ENCODE results near the gene COL19A1.
"Not testable (repeated sequence)": the region's sequence is repeated elsewhere in the genome, so short reads cannot be mapped to it uniquely, and the experiment has no call there.

The COL19A1 gene

DNA sequence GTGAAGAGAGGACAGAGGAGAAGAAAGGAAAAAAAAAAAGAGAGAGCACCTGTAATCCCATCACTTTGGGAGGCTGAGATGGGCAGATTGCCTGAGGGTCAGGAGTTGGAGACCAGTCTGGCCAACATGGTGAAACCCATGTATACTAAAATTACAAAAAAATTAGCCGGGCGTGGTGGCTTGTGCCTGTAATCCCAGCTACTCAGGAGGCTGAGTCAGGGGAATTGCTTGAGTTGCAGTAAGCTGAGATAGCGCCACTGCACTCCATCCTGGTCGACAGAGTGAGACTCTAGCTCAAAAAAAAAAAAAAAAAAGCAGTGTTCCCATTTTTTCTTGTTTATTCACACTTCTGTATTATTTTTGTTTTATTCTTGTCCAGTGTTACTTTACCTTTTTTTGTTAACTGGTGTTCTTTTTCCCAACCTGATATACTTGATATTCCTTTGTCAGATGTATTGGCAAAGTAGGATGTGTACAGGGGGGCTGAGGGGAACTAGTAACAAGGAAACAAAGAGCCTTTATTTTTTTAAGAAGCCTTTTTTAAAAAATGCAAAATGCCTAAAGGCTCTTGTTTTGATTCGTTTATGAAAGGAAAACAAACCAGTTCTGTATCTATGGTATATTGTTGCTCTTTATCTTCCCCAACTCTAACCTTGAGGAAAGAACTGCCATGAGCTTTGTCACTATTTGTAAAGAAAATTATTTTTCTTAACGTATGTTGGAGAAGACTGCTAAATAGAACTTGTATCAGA lies 22.3 kb downstream of the COL19A1 start:
- in situ Hi-C loops (cut with MboI; ENCODE audit: low sequenced_read_pairs, unreplicated experiment): no loop called here
- DNase-seq (ENCODE audit: low spot score): no peak
- TF ChIP-seq, protein P1, sequence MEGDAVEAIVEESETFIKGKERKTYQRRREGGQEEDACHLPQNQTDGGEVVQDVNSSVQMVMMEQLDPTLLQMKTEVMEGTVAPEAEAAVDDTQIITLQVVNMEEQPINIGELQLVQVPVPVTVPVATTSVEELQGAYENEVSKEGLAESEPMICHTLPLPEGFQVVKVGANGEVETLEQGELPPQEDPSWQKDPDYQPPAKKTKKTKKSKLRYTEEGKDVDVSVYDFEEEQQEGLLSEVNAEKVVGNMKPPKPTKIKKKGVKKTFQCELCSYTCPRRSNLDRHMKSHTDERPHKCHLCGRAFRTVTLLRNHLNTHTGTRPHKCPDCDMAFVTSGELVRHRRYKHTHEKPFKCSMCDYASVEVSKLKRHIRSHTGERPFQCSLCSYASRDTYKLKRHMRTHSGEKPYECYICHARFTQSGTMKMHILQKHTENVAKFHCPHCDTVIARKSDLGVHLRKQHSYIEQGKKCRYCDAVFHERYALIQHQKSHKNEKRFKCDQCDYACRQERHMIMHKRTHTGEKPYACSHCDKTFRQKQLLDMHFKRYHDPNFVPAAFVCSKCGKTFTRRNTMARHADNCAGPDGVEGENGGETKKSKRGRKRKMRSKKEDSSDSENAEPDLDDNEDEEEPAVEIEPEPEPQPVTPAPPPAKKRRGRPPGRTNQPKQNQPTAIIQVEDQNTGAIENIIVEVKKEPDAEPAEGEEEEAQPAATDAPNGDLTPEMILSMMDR (IDR thresholded peaks at IDR 0.05; ENCODE audit: borderline replicate concordance, control extremely low read depth, extremely low read depth, insufficient read depth, missing control alignments): no peak

DNA sequence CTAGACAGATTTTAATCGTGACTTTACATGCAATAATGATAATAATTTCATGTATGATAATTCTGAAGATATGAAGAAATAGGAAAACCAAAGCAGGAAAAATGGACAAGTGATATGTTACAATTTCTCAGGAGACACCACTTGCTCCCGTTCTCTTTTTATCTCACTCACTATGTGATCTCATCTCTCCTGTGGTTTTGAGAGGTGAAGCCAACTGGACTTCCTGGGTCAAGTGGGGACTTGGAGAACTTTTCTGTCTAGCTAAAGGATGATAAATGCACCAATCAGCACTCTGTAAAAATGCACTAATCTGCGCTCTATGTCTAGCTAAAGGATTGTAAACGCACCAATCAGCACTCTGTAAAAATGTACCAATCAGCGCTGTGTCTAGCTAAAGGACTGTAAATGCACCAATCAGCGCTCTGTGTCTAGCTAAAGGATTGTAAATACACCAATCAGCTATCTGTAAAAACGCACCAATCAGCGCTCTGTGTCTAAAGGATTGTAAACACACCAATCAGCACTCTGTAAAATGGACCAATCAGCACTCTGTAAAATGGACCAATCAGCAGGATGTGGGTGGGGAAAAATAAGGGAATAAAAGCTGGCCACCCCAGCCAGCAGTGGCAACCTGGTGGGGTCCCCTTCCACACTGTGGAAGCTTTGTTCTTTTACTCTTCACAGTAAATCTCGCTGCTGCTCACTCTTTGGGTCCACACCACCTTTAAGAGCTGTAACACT lies 23.0 kb downstream of the COL19A1 start:
- in situ Hi-C loops (cut with MboI; ENCODE audit: low sequenced_read_pairs, unreplicated experiment); DNase-seq (ENCODE audit: low spot score): not testable (repeated sequence)

DNA sequence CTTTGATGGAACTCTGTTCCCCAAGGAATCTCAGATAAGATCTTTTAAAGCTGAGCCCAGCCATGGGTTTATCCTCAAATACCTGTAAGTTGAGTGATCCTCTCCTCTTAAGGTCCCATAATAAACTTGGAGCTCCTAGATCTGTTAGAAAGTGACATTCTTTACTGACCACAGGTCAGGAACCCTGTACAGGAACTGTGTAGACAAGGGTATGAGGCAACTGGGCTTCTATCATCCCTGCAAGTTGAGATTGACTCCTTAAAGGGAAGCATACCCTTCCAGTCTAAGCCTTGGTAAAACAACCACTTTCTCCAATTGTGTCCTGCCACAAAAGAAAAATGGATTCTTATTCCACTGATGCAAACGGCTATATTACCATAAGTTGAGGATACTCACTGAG lies 26.2 kb downstream of the COL19A1 start:
- DNase-seq (ENCODE audit: low spot score); in situ Hi-C loops (cut with MboI; ENCODE audit: low sequenced_read_pairs, unreplicated experiment): not testable (repeated sequence)

DNA sequence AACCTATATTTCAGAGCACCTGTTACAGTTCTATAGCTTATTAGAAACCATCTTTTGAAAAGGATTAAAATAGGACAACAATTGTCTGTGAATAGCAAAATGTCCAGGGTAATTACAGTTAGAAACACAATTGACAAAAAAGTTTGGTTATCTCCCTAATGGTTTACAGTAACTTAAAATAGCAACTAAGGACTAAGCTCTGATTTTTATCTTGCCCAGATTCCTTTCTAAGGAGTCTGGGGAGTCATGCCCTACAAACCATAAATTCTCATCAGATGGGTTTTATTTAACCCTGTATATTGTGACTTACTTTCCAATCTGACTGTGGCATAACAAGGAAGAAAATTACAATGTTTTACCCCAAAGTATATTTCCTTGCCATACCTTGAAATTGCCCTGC lies 26.9 kb downstream of the COL19A1 start:
- in situ Hi-C loops (cut with MboI; ENCODE audit: low sequenced_read_pairs, unreplicated experiment); DNase-seq (ENCODE audit: low spot score): not testable (repeated sequence)

DNA sequence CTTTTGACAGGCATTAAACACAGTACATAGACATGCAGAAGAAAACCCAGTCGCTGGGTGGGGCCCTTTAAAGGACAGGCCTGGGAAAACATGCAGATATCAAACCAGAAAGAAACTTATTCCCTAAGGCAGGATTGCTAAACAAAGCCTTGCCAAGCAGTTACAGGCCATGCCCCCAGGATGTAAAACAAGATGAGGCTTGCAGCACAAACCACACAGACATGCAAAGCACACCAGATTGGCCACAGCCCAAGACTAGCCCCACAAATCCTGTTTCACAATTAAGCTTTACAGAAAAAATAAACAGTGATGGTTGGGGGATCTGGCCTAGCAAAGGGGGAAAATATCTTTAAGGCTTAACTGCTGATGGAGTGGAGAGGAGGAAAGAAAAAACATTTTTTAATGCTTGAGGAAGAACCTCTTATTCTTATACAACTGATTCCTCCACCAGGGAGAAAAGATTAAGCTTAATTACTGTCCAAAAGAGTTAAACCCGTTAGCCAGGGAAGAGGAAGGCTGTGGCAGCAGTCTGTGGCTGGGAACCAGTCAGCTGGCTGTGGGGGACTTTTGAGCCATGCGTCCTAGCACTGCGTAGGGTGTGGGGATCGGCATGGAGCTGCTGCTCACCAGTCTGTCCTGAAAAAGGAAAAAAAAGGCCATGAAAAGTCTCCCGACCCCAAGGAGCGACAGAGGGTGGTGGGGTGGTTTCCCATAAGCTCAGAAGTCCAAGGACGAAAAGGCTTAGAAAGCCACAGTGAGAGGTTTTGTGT lies 28.4 kb downstream of the COL19A1 start:
- in situ Hi-C loops (cut with MboI; ENCODE audit: low sequenced_read_pairs, unreplicated experiment): no loop called here
- TF ChIP-seq, protein P1 (IDR thresholded peaks at IDR 0.05; ENCODE audit: borderline replicate concordance, control extremely low read depth, extremely low read depth, insufficient read depth, missing control alignments): no peak
- peak; percentile 22 for DNase-seq (ENCODE audit: low spot score)

DNA sequence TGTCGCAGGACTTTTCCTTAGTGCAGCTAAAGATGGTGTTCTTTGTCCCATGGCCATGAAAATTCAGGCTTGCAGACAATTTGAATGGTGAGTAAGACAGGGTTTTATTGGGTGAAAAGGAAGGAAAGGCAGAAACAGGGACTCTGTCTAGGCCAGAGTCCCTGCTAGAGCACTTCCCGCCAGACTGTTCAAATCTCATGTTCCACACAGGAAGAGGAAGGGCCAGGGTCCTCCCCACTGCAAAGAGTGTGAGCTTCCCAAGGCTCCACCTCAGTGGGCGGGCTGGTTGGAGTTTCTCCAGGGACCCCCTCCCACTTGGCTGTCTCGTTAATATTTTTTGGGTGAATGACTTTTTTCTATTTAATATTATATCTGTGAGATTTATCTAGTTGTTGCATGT lies 29.0 kb downstream of the COL19A1 start:
- in situ Hi-C loops (cut with MboI; ENCODE audit: low sequenced_read_pairs, unreplicated experiment): no loop called here
- DNase-seq (ENCODE audit: low spot score): no peak
- TF ChIP-seq, protein P1 (IDR thresholded peaks at IDR 0.05; ENCODE audit: borderline replicate concordance, control extremely low read depth, extremely low read depth, insufficient read depth, missing control alignments): no peak

DNA sequence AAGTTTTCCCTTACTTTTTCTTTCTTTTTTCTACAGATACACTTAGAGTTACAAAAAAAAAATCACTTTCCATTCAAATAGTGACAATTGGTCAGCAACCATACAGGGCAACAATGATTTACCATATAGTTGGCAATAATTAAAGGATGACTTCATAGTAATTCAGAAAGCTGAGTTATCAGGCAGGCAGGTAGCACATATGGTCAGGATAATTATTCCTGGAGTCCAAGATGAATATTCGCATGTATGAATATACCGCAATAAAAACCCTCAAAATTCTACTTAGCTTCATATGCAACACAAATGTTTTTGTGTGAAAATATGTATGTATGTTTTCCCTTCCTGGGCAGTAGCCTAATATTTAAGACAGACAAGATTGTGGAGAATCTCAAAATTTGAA lies 34.5 kb downstream of the COL19A1 start:
- DNase-seq (ENCODE audit: low spot score): no peak
- TF ChIP-seq, protein P1 (IDR thresholded peaks at IDR 0.05; ENCODE audit: borderline replicate concordance, control extremely low read depth, extremely low read depth, insufficient read depth, missing control alignments): no peak
- in situ Hi-C loops (cut with MboI; ENCODE audit: low sequenced_read_pairs, unreplicated experiment): no loop called here

DNA sequence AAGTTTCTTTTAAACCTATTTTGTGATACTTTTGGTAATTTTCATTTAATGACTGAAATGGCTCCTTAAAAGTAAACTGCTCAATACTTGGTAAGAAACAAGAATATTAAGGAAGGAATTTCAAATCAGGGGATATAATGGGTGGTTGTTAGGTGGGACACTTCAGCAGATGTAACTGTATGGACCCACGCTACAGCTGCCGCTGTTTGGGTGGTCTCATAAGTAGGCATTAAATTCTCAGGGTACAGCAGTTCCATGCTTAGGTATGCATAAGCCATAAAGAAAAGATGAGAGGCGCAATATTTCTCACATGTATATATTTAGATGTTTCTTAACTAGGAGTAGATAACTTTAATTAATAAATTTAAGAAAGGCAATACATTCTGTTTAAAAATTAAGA lies 35.0 kb downstream of the COL19A1 start:
- in situ Hi-C loops (cut with MboI; ENCODE audit: low sequenced_read_pairs, unreplicated experiment): no loop called here
- DNase-seq (ENCODE audit: low spot score): no peak
- TF ChIP-seq, protein P1 (IDR thresholded peaks at IDR 0.05; ENCODE audit: borderline replicate concordance, control extremely low read depth, extremely low read depth, insufficient read depth, missing control alignments): no peak
